ENCODE results near the gene MPRIP.

Gene MPRIP

DNA sequence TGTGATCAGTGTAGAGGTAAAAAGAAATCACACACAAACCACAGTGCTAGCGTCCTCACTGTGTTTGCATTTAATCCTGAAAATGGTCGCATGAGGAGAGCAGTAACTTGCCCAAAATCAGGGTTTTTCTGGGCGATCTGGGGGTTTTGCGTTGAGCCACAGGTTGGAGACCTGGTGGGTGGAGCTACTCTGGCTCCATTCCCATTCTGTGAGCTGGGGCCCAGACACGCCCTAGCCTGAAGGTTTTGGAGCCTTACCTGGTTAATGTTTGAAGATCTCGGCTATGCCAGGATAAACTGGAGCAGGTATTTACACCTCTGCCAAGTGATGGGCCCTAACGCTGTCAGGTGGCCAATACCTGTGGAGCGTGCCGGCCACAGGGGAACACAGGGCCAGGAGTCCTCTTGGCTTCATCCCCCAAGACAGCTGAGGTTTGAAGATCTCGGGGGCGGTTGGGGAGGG, 48.4 kb downstream of the MPRIP start:
- no peak overlapping the region for H3K4me3 ChIP-seq (ENCODE audit: low read depth in 1 of 2, low read length in 1 of 2)
- no peaks in the 10 kb centered on the region for H3K9me3 ChIP-seq
- TF ChIP-seq, protein P1, sequence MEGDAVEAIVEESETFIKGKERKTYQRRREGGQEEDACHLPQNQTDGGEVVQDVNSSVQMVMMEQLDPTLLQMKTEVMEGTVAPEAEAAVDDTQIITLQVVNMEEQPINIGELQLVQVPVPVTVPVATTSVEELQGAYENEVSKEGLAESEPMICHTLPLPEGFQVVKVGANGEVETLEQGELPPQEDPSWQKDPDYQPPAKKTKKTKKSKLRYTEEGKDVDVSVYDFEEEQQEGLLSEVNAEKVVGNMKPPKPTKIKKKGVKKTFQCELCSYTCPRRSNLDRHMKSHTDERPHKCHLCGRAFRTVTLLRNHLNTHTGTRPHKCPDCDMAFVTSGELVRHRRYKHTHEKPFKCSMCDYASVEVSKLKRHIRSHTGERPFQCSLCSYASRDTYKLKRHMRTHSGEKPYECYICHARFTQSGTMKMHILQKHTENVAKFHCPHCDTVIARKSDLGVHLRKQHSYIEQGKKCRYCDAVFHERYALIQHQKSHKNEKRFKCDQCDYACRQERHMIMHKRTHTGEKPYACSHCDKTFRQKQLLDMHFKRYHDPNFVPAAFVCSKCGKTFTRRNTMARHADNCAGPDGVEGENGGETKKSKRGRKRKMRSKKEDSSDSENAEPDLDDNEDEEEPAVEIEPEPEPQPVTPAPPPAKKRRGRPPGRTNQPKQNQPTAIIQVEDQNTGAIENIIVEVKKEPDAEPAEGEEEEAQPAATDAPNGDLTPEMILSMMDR (IDR thresholded peaks at IDR 0.05) = no peak
- peaks cover 10% of the 10 kb centered on the region for H3K36me3 ChIP-seq
- H3K27ac ChIP-seq = no peak overlapping the region
- no peaks in the 10 kb centered on the region for H3K4me1 ChIP-seq (ENCODE audit: control insufficient read depth in 1 of 2, insufficient read depth in 1 of 2, low read depth in 1 of 2, low read length in 1 of 2)
- no peaks in the 10 kb centered on the region for H3K27me3 ChIP-seq

- TF ChIP-seq, protein P1 (IDR thresholded peaks at IDR 0.05) = no peak
- Histone ChIP-seq H3K27ac (no peak overlapping the region), H3K4me1 (ENCODE audit: control insufficient read depth in 1 of 2, insufficient read depth in 1 of 2, low read depth in 1 of 2, low read length in 1 of 2) (no peaks in the 10 kb centered on the region), H3K36me3 (peaks cover 10% of the 10 kb centered on the region), H3K27me3 (no peaks in the 10 kb centered on the region), H3K9me3 (no peaks in the 10 kb centered on the region), H3K4me3 (ENCODE audit: low read depth in 1 of 2, low read length in 1 of 2) (no peak overlapping the region)
These were observed 49.0 kb downstream of the MPRIP start for GRCh38 chr17:17091276-17091675.

GRCh38 chr17:17091856-17092756, 49.8 kb downstream of the MPRIP start:
- Histone ChIP-seq H3K36me3 (peaks cover 10% of the 10 kb centered on the region), H3K9me3 (no peaks in the 10 kb centered on the region), H3K4me1 (ENCODE audit: control insufficient read depth in 1 of 2, insufficient read depth in 1 of 2, low read depth in 1 of 2, low read length in 1 of 2) (no peaks in the 10 kb centered on the region), H3K27me3 (no peaks in the 10 kb centered on the region), H3K27ac (no peak overlapping the region), H3K4me3 (ENCODE audit: low read depth in 1 of 2, low read length in 1 of 2) (no peak overlapping the region)
- TF ChIP-seq, protein P1 (IDR thresholded peaks at IDR 0.05) = no peak

- no peaks in the 10 kb centered on the region for H3K27me3 ChIP-seq
- no peaks in the 10 kb centered on the region for H3K4me1 ChIP-seq (ENCODE audit: control insufficient read depth in 1 of 2, insufficient read depth in 1 of 2, low read depth in 1 of 2, low read length in 1 of 2)
- no peak overlapping the region for H3K4me3 ChIP-seq (ENCODE audit: low read depth in 1 of 2, low read length in 1 of 2)
- H3K36me3 ChIP-seq = no peaks in the 10 kb centered on the region
- H3K9me3 ChIP-seq = no peaks in the 10 kb centered on the region
- TF ChIP-seq, protein P1 (IDR thresholded peaks at IDR 0.05) = no peak
- H3K27ac ChIP-seq = no peak overlapping the region
These were observed 51.5 kb downstream of the MPRIP start for GRCh38 chr17:17093764-17094163.

DNA sequence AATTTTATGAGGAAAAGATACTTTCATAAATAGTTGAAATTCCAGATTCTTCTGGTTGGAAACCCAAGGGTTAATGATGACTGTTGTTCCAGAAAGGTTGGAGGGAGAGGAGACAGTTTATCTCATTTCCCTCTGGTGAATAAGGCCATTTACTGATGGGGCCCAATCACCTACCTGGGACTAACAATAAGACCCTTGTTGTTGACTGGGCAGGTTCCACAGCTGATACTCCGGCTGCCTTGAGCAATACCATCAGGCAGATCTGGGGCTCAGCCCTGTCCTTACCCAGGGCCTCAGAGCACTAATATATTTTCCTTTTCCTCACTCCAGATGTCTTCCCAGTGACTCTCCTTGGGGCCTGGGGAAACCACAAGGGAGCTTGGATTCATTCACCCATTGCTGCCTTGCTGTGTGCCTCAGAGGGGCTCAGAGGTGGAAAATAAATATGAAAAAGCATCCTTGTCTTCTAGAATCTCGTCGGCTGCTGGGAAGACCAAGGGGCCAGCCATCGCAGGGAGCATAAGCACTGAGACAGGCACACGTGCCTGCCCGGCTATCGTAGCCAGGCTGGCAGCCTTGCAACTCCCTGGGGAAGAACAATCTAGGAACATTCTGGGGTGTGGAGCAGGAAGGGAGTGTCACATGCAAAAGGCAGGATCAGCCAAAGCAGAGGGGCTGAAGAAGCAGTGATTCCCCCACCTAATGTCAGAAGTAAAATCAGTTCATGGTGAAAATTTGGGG, 54.4 kb downstream of the MPRIP start:
- Histone ChIP-seq H3K4me3 (ENCODE audit: low read depth in 1 of 2, low read length in 1 of 2) (no peak overlapping the region), H3K9me3 (no peaks in the 10 kb centered on the region), H3K27me3 (no peaks in the 10 kb centered on the region), H3K27ac (no peak overlapping the region), H3K4me1 (ENCODE audit: control insufficient read depth in 1 of 2, insufficient read depth in 1 of 2, low read depth in 1 of 2, low read length in 1 of 2) (no peaks in the 10 kb centered on the region), H3K36me3 (no peaks in the 10 kb centered on the region)
- TF ChIP-seq, protein P1 (IDR thresholded peaks at IDR 0.05) = no peak

Measured in neutrophil (primary cell).